ENCODE results near the gene RAD18. TPM values are rescaled to one million over a fixed set of nuclear protein-coding genes. Genes with fewer than 3 reads are reported as not detected.

The RAD18 gene
- total RNA-seq, 2 donors from 2014 or later, result 45.6 to 59.0 TPM

GRCh38 chr3:8864402-8865350 is 98.6 kb downstream of the RAD18 start:
- no peaks in the 10 kb centered on the region for H3K27me3 Mint-ChIP-seq
- no peak overlapping the region for H3K4me3 Mint-ChIP-seq
- ATAC-seq (replicated peaks), result no peak
- H3K27ac Mint-ChIP-seq, result no peak overlapping the region
- H3K36me3 Mint-ChIP-seq (ENCODE audit: low read depth), result no peaks in the 10 kb centered on the region
- H3K4me1 Mint-ChIP-seq, result no peaks in the 10 kb centered on the region
- no peaks in the 10 kb centered on the region for H3K9me3 Mint-ChIP-seq

- H3K4me1 Mint-ChIP-seq, result no peaks in the 10 kb centered on the region
- H3K36me3 Mint-ChIP-seq (ENCODE audit: low read depth), result no peaks in the 10 kb centered on the region
- no peak for ATAC-seq (replicated peaks)
- no peaks in the 10 kb centered on the region for H3K9me3 Mint-ChIP-seq
- no peaks in the 10 kb centered on the region for H3K27me3 Mint-ChIP-seq
- no peak overlapping the region for H3K4me3 Mint-ChIP-seq
- H3K27ac Mint-ChIP-seq, result no peak overlapping the region
These were observed 99.4 kb downstream of the RAD18 start for GRCh38 chr3:8863891-8864290.

GRCh38 chr3:8857720-8858367 is 105.4 kb downstream of the RAD18 start:
- Mint-ChIP-seq H3K27me3 (no peaks in the 10 kb centered on the region), H3K27ac (no peak overlapping the region), H3K36me3 (ENCODE audit: low read depth) (no peaks in the 10 kb centered on the region), H3K4me1 (no peaks in the 10 kb centered on the region), H3K9me3 (no peaks in the 10 kb centered on the region), H3K4me3 (no peak overlapping the region)
- no peak for ATAC-seq (replicated peaks)

GRCh38 chr3:8856721-8857120 is 106.6 kb downstream of the RAD18 start:
- Mint-ChIP-seq H3K4me3 (no peak overlapping the region), H3K9me3 (no peaks in the 10 kb centered on the region), H3K4me1 (no peaks in the 10 kb centered on the region), H3K27ac (no peak overlapping the region), H3K36me3 (ENCODE audit: low read depth) (no peaks in the 10 kb centered on the region), H3K27me3 (no peaks in the 10 kb centered on the region)
- no peak for ATAC-seq (replicated peaks)

GRCh38 chr3:8856071-8856470 is 107.2 kb downstream of the RAD18 start:
- Mint-ChIP-seq H3K4me3 (no peak overlapping the region), H3K27me3 (no peaks in the 10 kb centered on the region), H3K4me1 (no peaks in the 10 kb centered on the region), H3K36me3 (ENCODE audit: low read depth) (no peaks in the 10 kb centered on the region), H3K27ac (no peak overlapping the region), H3K9me3 (no peaks in the 10 kb centered on the region)
- no peak for ATAC-seq (replicated peaks)

GRCh38 chr3:8854656-8855055 is 108.6 kb downstream of the RAD18 start:
- no peak for ATAC-seq (replicated peaks)
- Mint-ChIP-seq H3K36me3 (ENCODE audit: low read depth) (no peaks in the 10 kb centered on the region), H3K27me3 (no peaks in the 10 kb centered on the region), H3K27ac (no peak overlapping the region), H3K4me3 (no peak overlapping the region), H3K4me1 (no peaks in the 10 kb centered on the region), H3K9me3 (no peaks in the 10 kb centered on the region)

- H3K4me3 Mint-ChIP-seq, result no peak overlapping the region
- no peaks in the 10 kb centered on the region for H3K27me3 Mint-ChIP-seq
- no peak overlapping the region for H3K27ac Mint-ChIP-seq
- no peaks in the 10 kb centered on the region for H3K36me3 Mint-ChIP-seq (ENCODE audit: low read depth)
- H3K9me3 Mint-ChIP-seq, result no peaks in the 10 kb centered on the region
- ATAC-seq (replicated peaks), result no peak
- H3K4me1 Mint-ChIP-seq, result no peaks in the 10 kb centered on the region
These were observed 110.2 kb downstream of the RAD18 start for GRCh38 chr3:8853081-8853480.

GRCh38 chr3:8852511-8852910 is 110.8 kb downstream of the RAD18 start:
- no peaks in the 10 kb centered on the region for H3K27me3 Mint-ChIP-seq
- H3K9me3 Mint-ChIP-seq, result no peaks in the 10 kb centered on the region
- H3K36me3 Mint-ChIP-seq (ENCODE audit: low read depth), result no peaks in the 10 kb centered on the region
- H3K4me1 Mint-ChIP-seq, result no peaks in the 10 kb centered on the region
- ATAC-seq (replicated peaks), result no peak
- no peak overlapping the region for H3K4me3 Mint-ChIP-seq
- H3K27ac Mint-ChIP-seq, result no peak overlapping the region

- H3K4me3 Mint-ChIP-seq, result no peak overlapping the region
- no peaks in the 10 kb centered on the region for H3K4me1 Mint-ChIP-seq
- no peak overlapping the region for H3K27ac Mint-ChIP-seq
- no peaks in the 10 kb centered on the region for H3K27me3 Mint-ChIP-seq
- H3K9me3 Mint-ChIP-seq, result no peaks in the 10 kb centered on the region
- no peak for ATAC-seq (replicated peaks)
- no peaks in the 10 kb centered on the region for H3K36me3 Mint-ChIP-seq (ENCODE audit: low read depth)
These were observed 111.6 kb downstream of the RAD18 start for GRCh38 chr3:8851703-8852102.

- H3K27ac Mint-ChIP-seq, result no peak overlapping the region
- H3K27me3 Mint-ChIP-seq, result no peaks in the 10 kb centered on the region
- H3K36me3 Mint-ChIP-seq (ENCODE audit: low read depth), result no peaks in the 10 kb centered on the region
- no peaks in the 10 kb centered on the region for H3K4me1 Mint-ChIP-seq
- H3K4me3 Mint-ChIP-seq, result no peak overlapping the region
- ATAC-seq (replicated peaks), result no peak
- H3K9me3 Mint-ChIP-seq, result no peaks in the 10 kb centered on the region
These were observed 114.6 kb downstream of the RAD18 start for GRCh38 chr3:8848696-8849131.

GRCh38 chr3:8847317-8847716 is 116.0 kb downstream of the RAD18 start:
- Mint-ChIP-seq H3K36me3 (ENCODE audit: low read depth) (no peaks in the 10 kb centered on the region), H3K4me3 (no peak overlapping the region), H3K9me3 (no peaks in the 10 kb centered on the region), H3K4me1 (no peaks in the 10 kb centered on the region), H3K27me3 (no peaks in the 10 kb centered on the region), H3K27ac (no peak overlapping the region)
- no peak for ATAC-seq (replicated peaks)

- H3K9me3 Mint-ChIP-seq, result no peaks in the 10 kb centered on the region
- no peak for ATAC-seq (replicated peaks)
- no peaks in the 10 kb centered on the region for H3K27me3 Mint-ChIP-seq
- no peaks in the 10 kb centered on the region for H3K36me3 Mint-ChIP-seq (ENCODE audit: low read depth)
- H3K27ac Mint-ChIP-seq, result no peak overlapping the region
- H3K4me3 Mint-ChIP-seq, result no peak overlapping the region
- no peaks in the 10 kb centered on the region for H3K4me1 Mint-ChIP-seq
These were observed 117.1 kb downstream of the RAD18 start for GRCh38 chr3:8846176-8846575.

- Mint-ChIP-seq H3K27me3 (no peaks in the 10 kb centered on the region), H3K27ac (no peak overlapping the region), H3K4me3 (no peak overlapping the region), H3K4me1 (no peaks in the 10 kb centered on the region), H3K9me3 (no peaks in the 10 kb centered on the region), H3K36me3 (ENCODE audit: low read depth) (no peaks in the 10 kb centered on the region)
- no peak for ATAC-seq (replicated peaks)
These were observed 117.6 kb downstream of the RAD18 start for GRCh38 chr3:8845641-8846040.

- H3K36me3 Mint-ChIP-seq (ENCODE audit: low read depth), result no peaks in the 10 kb centered on the region
- H3K27me3 Mint-ChIP-seq, result no peaks in the 10 kb centered on the region
- H3K4me1 Mint-ChIP-seq, result no peaks in the 10 kb centered on the region
- no peaks in the 10 kb centered on the region for H3K9me3 Mint-ChIP-seq
- ATAC-seq (replicated peaks), result no peak
- no peak overlapping the region for H3K27ac Mint-ChIP-seq
- H3K4me3 Mint-ChIP-seq, result no peak overlapping the region
These were observed 119.9 kb downstream of the RAD18 start for GRCh38 chr3:8843347-8843746.

- no peaks in the 10 kb centered on the region for H3K36me3 Mint-ChIP-seq (ENCODE audit: low read depth)
- no peak overlapping the region for H3K27ac Mint-ChIP-seq
- H3K9me3 Mint-ChIP-seq, result no peaks in the 10 kb centered on the region
- no peaks in the 10 kb centered on the region for H3K27me3 Mint-ChIP-seq
- H3K4me1 Mint-ChIP-seq, result no peaks in the 10 kb centered on the region
- no peak overlapping the region for H3K4me3 Mint-ChIP-seq
- ATAC-seq (replicated peaks), result no peak
These were observed 121.0 kb downstream of the RAD18 start for GRCh38 chr3:8842293-8842692.

Measured in activated T-helper 17 cell treated with anti-CD3 and anti-CD28 coated beads, Interleukin-2, amount 50 U/mL, for 72 hours (primary cell).